ENCODE results near the gene ATP1A1.

DNA sequence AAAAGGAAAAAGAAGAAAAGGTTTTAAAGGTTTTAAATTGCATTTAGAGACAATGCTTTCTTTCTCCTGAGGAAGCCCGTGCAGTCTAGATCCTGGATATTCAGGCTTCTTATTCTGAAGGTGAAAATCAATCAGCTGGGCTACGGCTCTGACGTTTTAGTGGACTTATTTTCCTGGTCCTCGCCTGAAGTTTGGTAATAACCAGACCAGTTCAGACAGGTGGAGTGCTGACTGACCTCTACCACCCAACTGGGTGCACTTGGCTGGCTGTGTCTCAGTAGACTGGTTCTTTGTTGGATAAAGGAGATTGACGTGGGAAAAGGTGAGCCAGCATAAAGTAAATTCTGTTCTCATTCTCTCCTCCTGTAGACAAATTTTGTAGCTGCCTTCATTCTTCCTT is 7.2 kb upstream of the ATP1A1 start:
- TF ChIP-seq, protein P1, sequence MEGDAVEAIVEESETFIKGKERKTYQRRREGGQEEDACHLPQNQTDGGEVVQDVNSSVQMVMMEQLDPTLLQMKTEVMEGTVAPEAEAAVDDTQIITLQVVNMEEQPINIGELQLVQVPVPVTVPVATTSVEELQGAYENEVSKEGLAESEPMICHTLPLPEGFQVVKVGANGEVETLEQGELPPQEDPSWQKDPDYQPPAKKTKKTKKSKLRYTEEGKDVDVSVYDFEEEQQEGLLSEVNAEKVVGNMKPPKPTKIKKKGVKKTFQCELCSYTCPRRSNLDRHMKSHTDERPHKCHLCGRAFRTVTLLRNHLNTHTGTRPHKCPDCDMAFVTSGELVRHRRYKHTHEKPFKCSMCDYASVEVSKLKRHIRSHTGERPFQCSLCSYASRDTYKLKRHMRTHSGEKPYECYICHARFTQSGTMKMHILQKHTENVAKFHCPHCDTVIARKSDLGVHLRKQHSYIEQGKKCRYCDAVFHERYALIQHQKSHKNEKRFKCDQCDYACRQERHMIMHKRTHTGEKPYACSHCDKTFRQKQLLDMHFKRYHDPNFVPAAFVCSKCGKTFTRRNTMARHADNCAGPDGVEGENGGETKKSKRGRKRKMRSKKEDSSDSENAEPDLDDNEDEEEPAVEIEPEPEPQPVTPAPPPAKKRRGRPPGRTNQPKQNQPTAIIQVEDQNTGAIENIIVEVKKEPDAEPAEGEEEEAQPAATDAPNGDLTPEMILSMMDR (conservative IDR thresholded peaks at IDR 0.05 in 1 of 2, IDR thresholded peaks at IDR 0.05 in 1 of 2; ENCODE audit: low read depth in 1 of 2, low read length in 2 of 2) = no peak
- no peak for TF ChIP-seq EZH2 (IDR thresholded peaks at IDR 0.05; ENCODE audit: low read length, missing control alignments)
